Eye (tissue), 1 donor: ENCODE results near the gene XCR1.

Experiments used
- DNase-seq: peaks from one replicate; pipeline ENCODE4 v3.0.0-alpha.2; 2015

Gene XCR1

GRCh38 chr3:45980819-45981218 is 46.5 kb downstream of the XCR1 start:
- no peak for DNase-seq

DNA sequence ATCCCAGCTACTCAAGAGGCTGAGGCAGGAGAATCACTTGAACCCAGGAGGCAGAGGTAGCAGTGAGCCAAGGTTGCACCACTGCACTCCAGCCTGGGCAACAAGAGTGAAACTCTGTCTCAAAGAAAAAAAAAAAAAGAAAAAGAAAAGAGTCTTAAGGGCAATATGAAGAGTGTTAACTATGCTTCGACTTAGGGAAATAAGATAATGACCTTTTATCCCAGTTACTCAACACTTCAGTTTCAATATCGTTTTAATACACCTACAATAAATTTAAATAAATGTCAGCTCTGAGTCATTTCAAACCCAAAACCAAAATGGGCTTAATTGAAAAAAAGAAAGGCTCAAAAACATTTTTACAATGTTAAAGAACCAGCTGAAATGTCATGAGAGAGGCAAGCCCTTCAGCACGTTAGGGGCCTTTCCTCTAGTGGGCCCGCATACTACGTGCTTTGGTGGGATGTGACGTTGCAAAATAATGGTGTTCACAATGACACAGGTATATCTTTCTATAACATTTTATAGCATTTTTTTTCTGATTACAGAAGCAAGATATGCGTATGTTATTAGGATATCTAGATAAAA is 47.0 kb downstream of the XCR1 start:
- DNase-seq = no peak

DNA sequence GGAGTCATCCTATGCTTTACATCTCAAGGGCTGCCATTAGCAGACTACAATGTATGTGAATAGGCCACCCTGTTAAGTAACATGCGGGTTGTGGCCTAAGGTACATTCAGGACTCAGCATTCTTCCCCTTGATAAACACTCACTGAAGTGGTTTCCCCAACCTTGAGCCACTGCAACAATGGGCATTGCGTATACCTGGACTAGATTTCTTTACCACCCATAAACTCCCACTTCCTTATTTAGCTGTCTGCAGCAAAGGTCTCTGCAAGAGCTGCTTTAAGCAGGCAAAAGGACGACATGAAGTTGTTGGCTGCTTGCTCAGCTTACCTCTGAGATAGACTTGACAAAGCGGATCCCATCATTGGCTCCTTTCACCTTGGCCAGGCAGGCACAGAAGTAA is 47.9 kb downstream of the XCR1 start:
- no peak for DNase-seq

DNA sequence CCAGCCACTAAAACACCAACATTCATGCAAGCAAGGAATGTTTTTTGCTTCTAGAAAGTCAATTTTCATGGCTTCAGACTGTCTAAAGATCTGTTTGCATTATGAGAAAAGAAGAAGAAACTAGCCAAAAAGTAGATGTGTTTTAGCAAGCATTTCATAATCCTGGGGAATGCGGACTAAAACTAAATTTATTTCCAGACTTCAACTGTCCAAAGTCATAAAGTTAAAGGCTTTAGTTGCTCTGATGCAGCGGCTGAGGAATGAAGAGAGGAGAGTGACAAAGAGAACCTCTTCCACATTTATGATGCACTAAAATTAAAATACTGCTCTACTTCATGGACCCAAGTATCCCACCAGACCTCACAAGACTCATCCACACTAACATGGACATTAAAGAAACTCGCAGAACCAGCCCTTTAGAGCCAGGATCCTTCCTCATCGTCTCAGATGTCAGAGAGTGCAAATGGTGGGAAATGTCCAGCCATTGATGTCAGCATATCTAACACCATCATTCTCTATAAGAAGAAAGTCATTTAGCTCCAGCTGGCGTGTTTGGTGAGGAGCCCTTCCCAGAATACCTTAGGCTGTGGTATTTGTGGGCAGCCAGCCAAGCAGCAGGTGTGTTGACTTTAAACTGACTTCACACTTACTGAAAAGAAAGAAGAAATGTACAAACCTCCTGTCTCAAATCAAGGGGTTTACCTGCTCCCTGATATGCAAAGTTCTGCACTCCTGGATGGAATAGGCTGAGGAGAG is 49.1 kb downstream of the XCR1 start:
- DNase-seq = no peak

DNA sequence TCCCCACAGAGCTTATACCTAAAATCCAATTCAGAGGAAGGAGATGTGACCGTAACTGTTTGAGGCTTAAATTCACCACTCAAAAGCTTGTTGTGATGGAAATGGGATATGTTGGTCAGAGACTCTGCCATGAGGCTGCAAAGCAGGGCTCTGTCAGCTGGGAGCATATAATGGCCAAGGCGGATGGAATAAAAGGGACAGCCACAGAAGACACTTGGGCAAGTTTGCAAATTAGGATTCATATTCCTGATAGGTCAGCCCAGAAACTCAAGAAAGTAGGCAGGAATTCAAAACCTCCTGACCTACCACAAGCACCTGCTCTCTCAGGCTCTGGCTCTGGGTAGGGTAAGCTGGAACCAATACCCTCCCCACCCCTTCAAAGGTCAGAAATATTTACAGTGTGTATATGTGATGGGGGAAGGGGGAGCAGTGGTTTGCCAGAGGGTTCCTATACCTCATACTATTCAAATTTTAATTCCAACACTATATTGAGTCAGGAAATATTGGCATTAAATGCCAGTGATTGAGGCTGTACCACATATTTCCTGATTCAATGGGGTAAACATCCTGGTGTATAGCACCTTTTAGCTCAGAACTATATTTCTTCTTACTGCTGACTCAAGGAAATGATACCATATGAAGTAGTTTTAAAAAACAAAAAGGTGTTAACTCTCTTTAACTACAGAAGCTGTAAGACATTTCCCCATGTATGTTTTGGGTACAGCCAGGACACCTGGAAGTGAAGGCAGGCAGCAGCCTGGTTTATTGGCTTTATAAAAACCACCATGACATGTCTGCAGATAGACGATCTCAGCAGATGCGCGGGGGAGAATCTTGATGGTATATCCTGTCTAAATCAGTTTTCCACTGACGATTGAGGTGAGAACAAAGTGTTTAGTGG is 50.8 kb downstream of the XCR1 start:
- DNase-seq = no peak

- no peak for DNase-seq
Observed at GRCh38 chr3:45975686-45976085, 51.6 kb downstream of the XCR1 start.

DNA sequence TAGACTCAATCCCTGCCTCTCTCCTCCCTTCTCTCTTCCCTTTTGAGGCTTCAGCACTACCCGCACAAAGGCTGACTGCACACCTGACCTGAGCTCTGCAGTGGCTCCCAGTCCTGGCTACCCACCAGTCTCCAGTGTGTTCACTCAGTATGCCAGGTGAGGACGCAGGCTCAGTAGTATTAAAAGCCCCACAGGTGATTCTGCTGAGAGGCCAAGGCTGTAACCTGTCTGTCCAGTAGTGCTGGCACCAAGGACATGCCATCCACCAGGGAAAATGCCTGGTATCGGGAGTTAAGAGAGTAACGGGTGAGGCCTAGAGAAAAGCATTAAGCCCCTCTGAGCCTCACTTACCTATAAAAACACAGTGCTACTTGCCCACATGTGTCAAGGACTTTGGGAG is 52.6 kb downstream of the XCR1 start:
- DNase-seq = no peak

DNA sequence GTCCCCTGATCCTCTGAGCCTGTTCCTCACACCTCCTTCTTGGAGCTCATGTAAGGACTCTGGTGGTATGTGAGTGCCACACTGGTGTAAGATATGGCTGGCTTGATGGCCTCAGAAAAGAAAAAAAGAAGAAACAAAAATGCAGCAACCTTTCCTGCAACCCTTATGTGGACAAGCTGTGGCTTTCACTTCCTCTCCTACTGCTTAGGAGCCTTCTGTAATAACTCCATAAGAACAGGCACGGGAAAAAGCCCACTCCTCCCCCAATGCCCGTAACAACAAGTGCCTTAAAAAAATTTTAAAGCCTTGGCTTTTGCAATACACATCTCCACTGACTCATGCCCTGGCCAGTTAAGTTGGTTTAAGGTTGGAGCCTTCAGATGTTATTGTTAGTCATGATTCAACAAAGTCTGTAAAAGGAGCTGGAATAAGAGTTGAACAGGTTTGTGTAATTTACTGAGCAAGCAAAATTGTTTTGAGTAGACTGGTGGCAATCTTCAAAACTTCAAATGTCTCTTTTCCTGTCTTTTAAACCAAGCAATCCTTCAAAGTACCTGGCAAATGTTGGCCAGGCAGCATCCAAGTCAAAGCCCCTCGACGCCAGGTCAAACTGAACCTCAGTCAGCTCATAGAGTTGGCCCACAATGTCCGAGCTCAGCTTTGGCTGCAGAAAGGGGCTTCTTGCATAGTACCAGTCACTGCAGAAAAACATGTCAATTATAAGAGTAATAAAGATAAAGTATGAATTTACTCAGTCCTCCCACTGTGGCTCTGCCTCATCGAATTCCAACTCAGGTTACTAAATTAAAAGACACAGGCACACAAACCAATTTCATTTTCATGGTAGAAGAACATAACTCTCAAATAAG is 54.5 kb downstream of the XCR1 start:
- DNase-seq = no peak

GRCh38 chr3:45969953-45970352 is 57.3 kb downstream of the XCR1 start:
- no peak for DNase-seq

GRCh38 chr3:45969116-45969515 is 58.2 kb downstream of the XCR1 start:
- no peak for DNase-seq

- peak; percentile 23 for DNase-seq
Observed at GRCh38 chr3:45968706-45969105, 58.6 kb downstream of the XCR1 start.

- DNase-seq = peak; percentile 43
Observed at GRCh38 chr3:45968149-45968548, 59.1 kb downstream of the XCR1 start.

GRCh38 chr3:45967724-45968123 is 59.6 kb downstream of the XCR1 start:
- DNase-seq = no peak
